Endothelial cell of umbilical vein (primary cell): ENCODE data around the gene PRR14. TPM values are rescaled to one million over a fixed set of nuclear protein-coding genes. Genes with fewer than 3 reads are reported as not detected.

Experiments used
- BruUV-seq: library from RNA; stranded (reverse); fragments of 400-500 nt; replicated peaks from 2 replicates; lab custom pipeline; 2021; lab: Mats Ljungman, UMichigan
- CTCF ChIA-PET: fragments of 300-600, 350-600 bp; sonication (Branson Sonifier 250); formaldehyde crosslinking; loops from one replicate; lab custom pipeline; 2021; ENCODE audit warnings: antibody characterized with exemption, inconsistent platforms; lab: Charles Lee
- POLR2A ChIA-PET: fragments of 300-600, 350-600 bp; sonication (Branson Sonifier 250); formaldehyde crosslinking; loops from one replicate; lab custom pipeline; 2021; ENCODE audit warnings: antibody characterized with exemption, inconsistent platforms; lab: Charles Lee
- DNase-seq: peaks from one replicate; pipeline ENCODE4 v3.0.0-alpha.2; 2011; ENCODE audit warnings: low read depth, low spot score
- FAIRE-seq: peaks from 2 replicates; lab custom pipeline; 2011; peaks lifted over from hg19 to GRCh38; lab: Jason Lieb, UNC
- H2AFZ ChIP-seq: 2 replicates; pipeline ENCODE4 v1.6.0; 2012; ENCODE audit warnings: low read depth, low read length, control low read depth, inconsistent platforms
- H3K27ac ChIP-seq: 2 replicates; pipeline ENCODE4 v1.5.1; 2011; ENCODE audit warnings: low read depth, mild to moderate bottlenecking, control low read depth, low read length, moderate library complexity; ENCODE audit not compliant: insufficient read depth
- H3K27me3 ChIP-seq, 2 experiments: 2 replicates each; pipeline versions ENCODE4 v1.6.0 to v1.6.1; 2011; ENCODE audit warnings: low read length in 2 of 2, mixed read lengths in 1 of 2; ENCODE audit not compliant: control insufficient read depth in 2 of 2, insufficient read depth in 2 of 2
- H3K36me3 ChIP-seq, 2 experiments: 2 replicates in 1 of 2; 3 replicates in 1 of 2; pipeline ENCODE4 v1.5.1; 2011; ENCODE audit warnings: low read length in 2 of 2, mild to moderate bottlenecking in 1 of 2, moderate library complexity in 1 of 2; ENCODE audit not compliant: control insufficient read depth in 2 of 2, insufficient read depth in 2 of 2; ENCODE audit errors: extremely low read depth in 1 of 2
- H3K4me1 ChIP-seq: 3 replicates; pipeline ENCODE4 v1.5.1; 2011; ENCODE audit warnings: mild to moderate bottlenecking, low read length; ENCODE audit not compliant: control insufficient read depth, insufficient read depth; ENCODE audit errors: extremely low read depth
- H3K4me2 ChIP-seq: 2 replicates; pipeline ENCODE4 v1.6.1; 2011; ENCODE audit warnings: low read length, control low read depth, mixed read lengths; ENCODE audit not compliant: insufficient read depth
- H3K4me3 ChIP-seq, 3 experiments: fragments of 200-600 bp in 1 of 3; sonication (generic), shearing (Covaris generic) in 1 of 3; replicated peaks in 1 of 3; 2 replicates each; pipeline ENCODE4 v1.5.1; 2011 to 2016; ENCODE audit warnings: control low read depth in 3 of 3, low read length in 3 of 3, mild to moderate bottlenecking in 2 of 3, inconsistent platforms in 1 of 3, low read depth in 1 of 3, moderate library complexity in 1 of 3; ENCODE audit not compliant: insufficient read depth in 1 of 3
- H3K79me2 ChIP-seq: 2 replicates; pipeline ENCODE4 v1.6.0; 2012; ENCODE audit warnings: low read length, inconsistent platforms; ENCODE audit not compliant: control insufficient read depth, insufficient read depth
- H3K9ac ChIP-seq: replicated peaks from 2 replicates; pipeline ENCODE3; 2011; ENCODE audit warnings: low read length, control low read depth; ENCODE audit not compliant: insufficient read depth; ENCODE audit errors: extremely low read depth
- H3K9me1 ChIP-seq: replicated peaks from 3 replicates; pipeline ENCODE4 v1.6.0; 2011; ENCODE audit warnings: mild to moderate bottlenecking, low read length; ENCODE audit not compliant: control insufficient read depth, insufficient read depth; ENCODE audit errors: extremely low read depth
- H3K9me3 ChIP-seq: replicated peaks from 2 replicates; pipeline ENCODE4 v1.5.1; 2012; ENCODE audit warnings: low read length, inconsistent platforms; ENCODE audit not compliant: control insufficient read depth, insufficient read depth
- H4K20me1 ChIP-seq: replicated peaks from 2 replicates; pipeline ENCODE3; 2011; ENCODE audit warnings: mild to moderate bottlenecking, low read length; ENCODE audit not compliant: control insufficient read depth, insufficient read depth; ENCODE audit errors: extremely low read depth
- EZH2 ChIP-seq: IDR thresholded peaks from 2 replicates; pipeline ENCODE4 v1.6.1; 2012; ENCODE audit warnings: borderline replicate concordance, low read depth, mild to moderate bottlenecking, moderate library complexity, low read length, inconsistent platforms; ENCODE audit not compliant: severe bottlenecking
- FOS ChIP-seq: IDR thresholded peaks from 2 replicates; pipeline ENCODE4 v1.6.1; 2011; ENCODE audit warnings: mild to moderate bottlenecking, low read length, moderate library complexity, borderline replicate concordance; ENCODE audit not compliant: insufficient read depth
- GATA2 ChIP-seq: IDR thresholded peaks from 2 replicates; pipeline ENCODE4 v1.7.0; 2011; ENCODE audit warnings: low read depth, mild to moderate bottlenecking, moderate library complexity, mixed read lengths, low read length; ENCODE audit not compliant: insufficient read length, insufficient read depth
- JUN ChIP-seq: IDR thresholded peaks from 2 replicates; pipeline ENCODE4 v1.6.1; 2011; ENCODE audit warnings: borderline replicate concordance, low read depth; ENCODE audit not compliant: insufficient read length, insufficient read depth
- POLR2AphosphoS5 ChIP-seq: IDR thresholded peaks from 2 replicates; pipeline ENCODE4 v1.6.1; 2012; ENCODE audit warnings: low read depth, mild to moderate bottlenecking, control low read depth, low read length, moderate library complexity; ENCODE audit not compliant: insufficient read depth
- dilution Hi-C: fragments of 300-500 bp; cut with MboI; formaldehyde crosslinking; loops from one replicate; pipeline ENCODE4 v1.15.0; 2019; ENCODE audit warnings: low sequenced_read_pairs; ENCODE audit not compliant: extremely low pct_ligation_motif_present
- intact Hi-C: fragments of 100-400 bp; cut with micrococcal nuclease; formaldehyde crosslinking; loops from one replicate; pipeline ENCODE4 v1.10.0; 2022
- polyA plus RNA-seq, 4 experiments: library from polyadenylated mRNA; depleted of rRNA in 3 of 4; stranded (reverse) in 3 of 4; unstranded in 1 of 4; fragments of >200 nt; gene quantifications; 2 replicates each; pipeline versions ENCODE4 v1.2.1 to v1.2.3, GENCODE V29; 2011 to 2012; ENCODE audit warnings: missing spikeins in 1 of 4
- total RNA-seq: library from RNA; stranded (reverse); gene quantifications from 2 replicates; pipeline ENCODE4 v1.2.3, GENCODE V29; 2021
- TF ChIP-seq, protein P1 (sequence below), 2 donors: IDR thresholded peaks; 1 replicate in 1 of 2; 2 replicates in 1 of 2; pipeline ENCODE4 v1.5.1; 2011; ENCODE audit warnings: low read length in 2 of 2, mild to moderate bottlenecking in 2 of 2, moderate library complexity in 2 of 2, control low read depth in 1 of 2, inconsistent platforms in 1 of 2, low read depth in 1 of 2; ENCODE audit not compliant: insufficient read depth in 1 of 2; ENCODE audit errors: extremely low read depth in 1 of 2
- TF ChIP-seq, protein P2 (sequence below): IDR thresholded peaks from 2 replicates; pipeline ENCODE4 v1.6.1; 2011; ENCODE audit not compliant: insufficient read depth, insufficient read length

The PRR14 gene
- total and polyA plus RNA-seq, 2 donors (not counting 3 experiments of a cell fraction or from before 2014, with no cell fraction given): 17.0 to 70.0 TPM

DNA sequence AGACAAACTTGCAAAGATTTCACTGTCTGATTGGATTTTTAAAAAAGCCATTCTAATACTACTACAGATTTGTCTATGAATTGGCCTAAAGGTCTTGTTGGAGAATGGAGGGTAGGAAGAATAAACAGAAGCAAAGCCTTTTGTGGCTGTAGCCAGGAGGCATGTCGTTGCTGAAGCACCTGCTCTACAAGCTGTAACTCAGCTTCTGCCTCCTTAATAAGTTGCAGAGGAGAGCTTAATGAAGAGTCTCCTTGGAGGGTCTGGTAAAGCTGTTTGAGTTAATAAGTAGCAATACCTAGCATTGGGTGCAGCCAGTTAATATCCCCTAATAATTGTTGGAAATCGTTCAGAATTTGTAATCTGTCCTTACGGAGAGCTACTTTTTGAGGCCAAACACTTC, 30.6 kb upstream of the PRR14 start:
- FAIRE-seq (no peak), DNase-seq (no peak)
- BruUV-seq: no TSS peak
- H3K36me3 ChIP-seq: no peaks in the 10 kb centered on the region
- no peaks in the 10 kb centered on the region for H3K79me2 ChIP-seq
- H3K9ac ChIP-seq: no peak overlapping the region
- H3K4me2 ChIP-seq: no peak overlapping the region
- intact Hi-C loops: no loop called here
- H3K27me3 ChIP-seq: peaks cover 12 to 14% of the 10 kb centered on the region in 2 experiments
- POLR2A ChIA-PET: no interaction called here
- no peaks in the 10 kb centered on the region for H4K20me1 ChIP-seq
- TF ChIP-seq EZH2: no peak
- TF ChIP-seq FOS: no peak
- TF ChIP-seq, protein P1, sequence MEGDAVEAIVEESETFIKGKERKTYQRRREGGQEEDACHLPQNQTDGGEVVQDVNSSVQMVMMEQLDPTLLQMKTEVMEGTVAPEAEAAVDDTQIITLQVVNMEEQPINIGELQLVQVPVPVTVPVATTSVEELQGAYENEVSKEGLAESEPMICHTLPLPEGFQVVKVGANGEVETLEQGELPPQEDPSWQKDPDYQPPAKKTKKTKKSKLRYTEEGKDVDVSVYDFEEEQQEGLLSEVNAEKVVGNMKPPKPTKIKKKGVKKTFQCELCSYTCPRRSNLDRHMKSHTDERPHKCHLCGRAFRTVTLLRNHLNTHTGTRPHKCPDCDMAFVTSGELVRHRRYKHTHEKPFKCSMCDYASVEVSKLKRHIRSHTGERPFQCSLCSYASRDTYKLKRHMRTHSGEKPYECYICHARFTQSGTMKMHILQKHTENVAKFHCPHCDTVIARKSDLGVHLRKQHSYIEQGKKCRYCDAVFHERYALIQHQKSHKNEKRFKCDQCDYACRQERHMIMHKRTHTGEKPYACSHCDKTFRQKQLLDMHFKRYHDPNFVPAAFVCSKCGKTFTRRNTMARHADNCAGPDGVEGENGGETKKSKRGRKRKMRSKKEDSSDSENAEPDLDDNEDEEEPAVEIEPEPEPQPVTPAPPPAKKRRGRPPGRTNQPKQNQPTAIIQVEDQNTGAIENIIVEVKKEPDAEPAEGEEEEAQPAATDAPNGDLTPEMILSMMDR (IDR thresholded peaks at IDR 0.05; ENCODE audit: extremely low read depth in 1 of 2, insufficient read depth in 1 of 2, low read depth in 1 of 2, low read length in 2 of 2): no peak
- no peak for TF ChIP-seq POLR2AphosphoS5
- no peak for TF ChIP-seq JUN
- TF ChIP-seq GATA2: no peak
- TF ChIP-seq, protein P2, sequence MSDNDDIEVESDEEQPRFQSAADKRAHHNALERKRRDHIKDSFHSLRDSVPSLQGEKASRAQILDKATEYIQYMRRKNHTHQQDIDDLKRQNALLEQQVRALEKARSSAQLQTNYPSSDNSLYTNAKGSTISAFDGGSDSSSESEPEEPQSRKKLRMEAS: no peak
- H3K9me1 ChIP-seq: no peaks in the 10 kb centered on the region
- CTCF ChIA-PET: interaction anchor here (1.2 to 1.8 kb wide), 4 partner anchors 9 to 31 kb away, joined by 3 to 6 read pairs (median 4); partner anchors contain the start of gene PRR14
- dilution Hi-C loops: no loop called here
- H3K4me3 ChIP-seq: no peak overlapping the region
- no peak overlapping the region for H3K27ac ChIP-seq
- no peak overlapping the region for H2AFZ ChIP-seq
- H3K4me1 ChIP-seq: no peaks in the 10 kb centered on the region
- no peaks in the 10 kb centered on the region for H3K9me3 ChIP-seq
